MM.1S (cell line): ENCODE results near the gene WDR89.

Experiments
- CTCF ChIP-seq: fragments of 300-600 bp; sonication (generic); IDR thresholded peaks from 2 replicates; pipeline ENCODE4 v1.5.1; 2016; ENCODE audit warnings: antibody characterized with exemption, low read length, mixed read lengths
- EZH2 ChIP-seq: fragments of 300-600 bp; sonication (generic); optimal IDR thresholded peaks from 2 replicates; pipeline ENCODE3; 2017; ENCODE audit warnings: low read depth, mild to moderate bottlenecking, antibody characterized with exemption, low read length, mixed read lengths
- EZH2phosphoT487 ChIP-seq: fragments of 300-600 bp; sonication (generic); IDR thresholded peaks from 2 replicates; pipeline ENCODE4 v1.6.1; 2018; ENCODE audit warnings: antibody characterized with exemption, low read length

- TF ChIP-seq CTCF (no peak), EZH2 (no peak), EZH2phosphoT487 (no peak)
These were observed 21.1 kb upstream of the WDR89 start for GRCh38 chr14:63662776-63663175.
